Activated CD8-positive, alpha-beta memory T cell treated with anti-CD3 and anti-CD28 coated beads, Interleukin-2, amount 50 U/mL, for 1 hour (primary cell): ENCODE measurements around the gene BTRC.
"Not testable (repeated sequence)": the region's sequence is repeated elsewhere in the genome, so short reads cannot be mapped to it uniquely, and the experiment has no call there.

Experiments used
- DNase-seq: peaks from one replicate; pipeline ENCODE4 v3.0.0-alpha.2; 2020; ENCODE audit errors: extremely low read depth

The BTRC gene

GRCh38 chr10:101346177-101346576 is 7.8 kb upstream of the BTRC start:
- DNase-seq, result no peak

- no peak for DNase-seq
Measured at GRCh38 chr10:101351017-101351416, 2.9 kb upstream of the BTRC start.

- no peak for DNase-seq
Measured at GRCh38 chr10:101351477-101351876, 2.5 kb upstream of the BTRC start.

- not testable (repeated sequence) for DNase-seq
Measured at GRCh38 chr10:101352857-101353256, 1.1 kb upstream of the BTRC start.

GRCh38 chr10:101354328-101355071 is 535 bp downstream of the BTRC start:
- DNase-seq, result no peak

- no peak for DNase-seq
Measured at GRCh38 chr10:101355072-101355706, 1.2 kb downstream of the BTRC start.

GRCh38 chr10:101356132-101356531 is 2.2 kb downstream of the BTRC start:
- no peak for DNase-seq

GRCh38 chr10:101357958-101358357 is 4.0 kb downstream of the BTRC start:
- no peak for DNase-seq

GRCh38 chr10:101358706-101359300 is 4.8 kb downstream of the BTRC start:
- DNase-seq, result no peak

GRCh38 chr10:101360090-101360489 is 6.1 kb downstream of the BTRC start:
- not testable (repeated sequence) for DNase-seq

GRCh38 chr10:101360841-101361240 is 6.9 kb downstream of the BTRC start:
- DNase-seq, result not testable (repeated sequence)

- no peak for DNase-seq
Measured at GRCh38 chr10:101363850-101364400, 10.0 kb downstream of the BTRC start.

- DNase-seq, result no peak
Measured at GRCh38 chr10:101364721-101365120, 10.8 kb downstream of the BTRC start.

- no peak for DNase-seq
Measured at GRCh38 chr10:101367569-101368453, 13.8 kb downstream of the BTRC start.

GRCh38 chr10:101373063-101373462 is 19.1 kb downstream of the BTRC start:
- DNase-seq, result no peak

GRCh38 chr10:101373993-101374392 is 20.0 kb downstream of the BTRC start:
- DNase-seq, result not testable (repeated sequence)

- DNase-seq, result no peak
Measured at GRCh38 chr10:101375076-101375475, 21.1 kb downstream of the BTRC start.

GRCh38 chr10:101379663-101380352 is 25.8 kb downstream of the BTRC start:
- DNase-seq, result no peak

- DNase-seq, result no peak
Measured at GRCh38 chr10:101380353-101381017, 26.5 kb downstream of the BTRC start.

GRCh38 chr10:101385866-101386658 is 32.1 kb downstream of the BTRC start:
- no peak for DNase-seq
